Thymus (tissue), 11 donors: ENCODE measurements around the gene ADSS1. TPM values are rescaled to one million over a fixed set of nuclear protein-coding genes. Genes with fewer than 3 reads are reported as not detected.

Experiments
- DNase-seq, 9 donors: peaks; one replicate each; pipeline ENCODE4 v3.0.0-alpha.2; 2013; ENCODE audit warnings: low spot score in 9 of 9, low read depth in 6 of 9, missing footprints in 1 of 9
- H3K27ac ChIP-seq, 2 donors: one replicate each; pipeline ENCODE4 v1.5.1; 2013; ENCODE audit warnings: control low read depth in 1 of 2, low read depth in 1 of 2, low read length in 1 of 2, mild to moderate bottlenecking in 1 of 2, moderate library complexity in 1 of 2
- H3K27me3 ChIP-seq, 2 donors: one replicate each; pipeline ENCODE4 v1.5.1; 2013; ENCODE audit warnings: low read length in 1 of 2; ENCODE audit not compliant: control insufficient read depth in 2 of 2, insufficient read depth in 1 of 2
- H3K36me3 ChIP-seq, 2 donors: one replicate each; pipeline ENCODE4 v1.5.1; 2013; ENCODE audit warnings: low read length in 1 of 2, mild to moderate bottlenecking in 1 of 2, moderate library complexity in 1 of 2; ENCODE audit not compliant: control insufficient read depth in 2 of 2, insufficient read depth in 2 of 2
- H3K4me1 ChIP-seq, 2 donors: one replicate each; pipeline ENCODE4 v1.5.1; 2013; ENCODE audit warnings: low read length in 2 of 2; ENCODE audit not compliant: control insufficient read depth in 2 of 2, insufficient read depth in 2 of 2
- H3K4me3 ChIP-seq, 2 donors: one replicate each; pipeline ENCODE4 v1.5.1; 2013; ENCODE audit warnings: low read length in 2 of 2, control low read depth in 1 of 2, mild to moderate bottlenecking in 1 of 2
- H3K9me3 ChIP-seq, 2 donors: one replicate each; pipeline ENCODE4 v1.5.1; 2013; ENCODE audit warnings: low read length in 1 of 2, mild to moderate bottlenecking in 1 of 2; ENCODE audit not compliant: control insufficient read depth in 2 of 2, insufficient read depth in 1 of 2
- WGBS: extraction: QIAGEN DNeasy Blood & Tissue Kit; methylation state at CpG from one replicate; pipeline ENCODE4 v1.1.7; 2013; 5-methylcytosine and 5-hydroxymethylcytosine counted together
- polyA plus RNA-seq: library from polyadenylated mRNA; stranded (reverse); fragments of 200-250 nt; gene quantifications from one replicate; pipeline ENCODE4 v1.2.3, GENCODE V29; 2013
- total RNA-seq: library from RNA; stranded (reverse); fragments of 120-200 nt; gene quantifications from one replicate; pipeline ENCODE4 v1.2.4, GENCODE V29; 2013
- donor health status: healthy.

Gene ADSS1
- total and polyA plus RNA-seq, 2 donors = 2.5 to 4.0 TPM

DNA sequence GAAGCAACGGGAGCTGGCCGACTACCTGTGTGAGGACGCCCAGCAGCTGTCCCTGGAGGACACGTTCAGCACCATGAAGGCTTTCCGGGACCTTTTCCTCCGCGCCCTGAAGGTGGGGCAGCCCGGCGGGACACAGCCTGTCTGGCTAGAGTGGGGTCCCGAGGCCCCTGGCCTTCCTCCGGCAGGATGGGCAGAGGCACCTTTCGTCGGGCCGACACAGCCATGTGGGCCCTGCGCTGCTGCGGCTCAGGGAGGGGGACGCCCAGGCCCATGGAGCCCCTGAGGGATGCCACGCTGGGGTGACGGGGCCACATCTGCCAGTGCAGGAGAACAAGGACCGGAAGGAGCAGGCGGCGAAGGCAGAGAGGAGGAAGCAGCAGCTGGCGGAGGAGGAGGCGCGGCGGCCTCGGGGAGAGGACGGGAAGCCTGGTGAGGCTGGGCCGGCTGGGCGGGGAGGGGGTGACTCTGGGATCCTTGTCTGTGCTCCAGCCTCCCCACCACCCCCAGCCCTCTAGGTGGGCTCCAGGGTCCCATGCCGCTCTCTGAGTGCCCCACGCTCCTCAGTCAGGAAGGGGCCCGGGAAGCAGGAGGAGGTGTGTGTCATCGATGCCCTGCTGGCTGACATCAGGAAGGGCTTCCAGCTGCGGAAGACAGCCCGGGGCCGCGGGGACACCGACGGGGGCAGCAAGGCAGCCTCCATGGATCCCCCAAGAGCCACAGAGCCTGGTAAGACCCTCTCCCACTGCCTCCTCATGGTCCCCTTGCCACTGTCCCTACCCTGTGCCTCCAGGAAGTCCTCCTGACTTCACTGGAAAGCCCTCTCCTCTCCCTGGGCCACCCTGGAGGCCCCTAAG is 10.9 kb upstream of the ADSS1 start:
- Histone ChIP-seq H3K9me3 (peaks cover 0 to 2% of the 10 kb centered on the region in 2 donors), H3K4me3 (no peak overlapping the region), H3K4me1 (peaks cover 0 to 7% of the 10 kb centered on the region in 2 donors), H3K27me3 (no peaks in the 10 kb centered on the region), H3K27ac (no peak overlapping the region), H3K36me3 (peaks cover 29 to 40% of the 10 kb centered on the region in 2 donors)
- WGBS = 80% methylated on average over 40 of the region's 40 CpGs
- DNase-seq = no peak

DNA sequence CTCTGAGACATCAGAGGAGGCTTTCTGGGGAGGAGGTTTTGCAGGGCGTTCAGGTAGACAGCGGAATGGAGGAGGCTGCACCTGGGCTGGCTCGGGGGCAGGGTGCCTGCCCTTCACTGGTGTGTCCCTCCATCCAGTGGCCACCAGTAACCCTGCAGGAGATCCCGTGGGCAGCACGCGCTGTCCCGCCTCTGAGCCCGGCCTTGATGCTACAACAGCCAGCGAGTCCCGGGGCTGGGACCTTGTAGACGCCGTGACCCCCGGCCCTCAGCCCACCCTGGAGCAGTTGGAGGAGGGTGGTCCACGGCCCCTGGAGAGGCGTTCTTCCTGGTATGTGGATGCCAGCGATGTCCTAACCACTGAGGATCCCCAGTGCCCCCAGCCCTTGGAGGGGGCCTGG is 10.0 kb upstream of the ADSS1 start:
- H3K4me3 ChIP-seq = no peak overlapping the region
- H3K27ac ChIP-seq = no peak overlapping the region
- H3K36me3 ChIP-seq = peaks cover 32 to 44% of the 10 kb centered on the region in 2 donors
- WGBS = 95% methylated on average over 16 of the region's 16 CpGs
- H3K4me1 ChIP-seq = peaks cover 0 to 4% of the 10 kb centered on the region in 2 donors
- no peak for DNase-seq
- H3K9me3 ChIP-seq = no peaks in the 10 kb centered on the region
- no peaks in the 10 kb centered on the region for H3K27me3 ChIP-seq

GRCh38 chr14:104714681-104715080 is 9.3 kb upstream of the ADSS1 start:
- no peak for DNase-seq
- H3K36me3 ChIP-seq = peaks cover 37 to 49% of the 10 kb centered on the region in 2 donors
- no peak overlapping the region for H3K27ac ChIP-seq
- 99% methylated on average over 31 of the region's 31 CpGs for WGBS
- H3K9me3 ChIP-seq = no peaks in the 10 kb centered on the region
- peaks cover 0 to 4% of the 10 kb centered on the region in 2 donors for H3K4me1 ChIP-seq
- H3K4me3 ChIP-seq = no peak overlapping the region
- H3K27me3 ChIP-seq = no peaks in the 10 kb centered on the region

GRCh38 chr14:104715416-104715815 is 8.6 kb upstream of the ADSS1 start:
- peaks cover 0 to 4% of the 10 kb centered on the region in 2 donors for H3K4me1 ChIP-seq
- no peak overlapping the region for H3K4me3 ChIP-seq
- no peaks in the 10 kb centered on the region for H3K27me3 ChIP-seq
- WGBS = 97% methylated on average over 18 of the region's 18 CpGs
- no peak for DNase-seq
- H3K27ac ChIP-seq = no peak overlapping the region
- H3K9me3 ChIP-seq = no peaks in the 10 kb centered on the region
- H3K36me3 ChIP-seq = peaks cover 37 to 44% of the 10 kb centered on the region in 2 donors

DNA sequence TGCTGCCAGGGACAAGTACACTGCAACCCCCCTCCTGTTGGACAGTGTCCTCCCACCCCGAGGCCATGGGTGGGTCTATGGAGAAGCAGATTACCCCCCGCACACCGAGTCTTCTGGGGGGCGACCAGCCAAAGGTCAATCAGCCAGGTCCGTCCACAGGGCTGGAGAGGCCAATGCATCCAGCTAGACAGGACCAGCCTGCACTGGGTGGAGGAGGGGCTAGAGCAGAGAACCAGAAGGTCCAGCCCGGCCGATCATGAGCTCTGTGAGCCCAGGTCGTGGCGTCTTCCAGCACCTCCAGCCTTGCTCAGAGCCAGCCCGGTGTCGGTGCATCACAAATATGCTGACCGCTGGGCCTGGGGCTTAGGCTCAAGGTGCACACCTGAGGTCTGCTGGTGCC is 8.2 kb upstream of the ADSS1 start:
- peaks cover 0 to 4% of the 10 kb centered on the region in 2 donors for H3K4me1 ChIP-seq
- no peaks in the 10 kb centered on the region for H3K9me3 ChIP-seq
- 96% methylated on average over 12 of the region's 12 CpGs for WGBS
- no peak overlapping the region for H3K27ac ChIP-seq
- DNase-seq = no peak
- no peaks in the 10 kb centered on the region for H3K27me3 ChIP-seq
- no peak overlapping the region for H3K4me3 ChIP-seq
- peaks cover 34 to 40% of the 10 kb centered on the region in 2 donors for H3K36me3 ChIP-seq

DNA sequence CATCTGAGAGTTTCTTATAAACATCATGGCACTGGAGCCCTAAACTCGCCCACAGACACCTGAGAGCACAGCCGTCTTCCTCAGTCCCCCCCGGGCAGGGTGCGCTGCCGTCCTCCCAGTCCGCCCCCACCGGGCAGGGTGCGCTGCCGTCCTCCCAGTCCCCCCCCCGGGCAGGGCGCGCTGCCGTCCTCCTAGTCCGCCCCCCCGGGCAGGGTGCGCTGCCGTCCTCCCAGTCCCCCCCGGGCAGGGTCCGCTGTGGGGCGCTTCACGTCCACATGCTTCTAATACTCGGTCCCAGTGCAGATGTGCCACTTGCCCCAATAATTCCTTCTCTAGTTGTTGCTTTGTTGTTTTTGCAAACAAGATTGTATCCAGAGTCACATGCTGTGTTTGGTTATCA is 6.9 kb upstream of the ADSS1 start:
- Histone ChIP-seq H3K27ac (no peak overlapping the region), H3K4me3 (no peak overlapping the region), H3K27me3 (no peaks in the 10 kb centered on the region), H3K9me3 (no peaks in the 10 kb centered on the region), H3K36me3 (peaks cover 28 to 34% of the 10 kb centered on the region in 2 donors), H3K4me1 (peaks cover 0 to 4% of the 10 kb centered on the region in 2 donors)
- WGBS = 97% methylated on average over 22 of the region's 22 CpGs
- DNase-seq = no peak

DNA sequence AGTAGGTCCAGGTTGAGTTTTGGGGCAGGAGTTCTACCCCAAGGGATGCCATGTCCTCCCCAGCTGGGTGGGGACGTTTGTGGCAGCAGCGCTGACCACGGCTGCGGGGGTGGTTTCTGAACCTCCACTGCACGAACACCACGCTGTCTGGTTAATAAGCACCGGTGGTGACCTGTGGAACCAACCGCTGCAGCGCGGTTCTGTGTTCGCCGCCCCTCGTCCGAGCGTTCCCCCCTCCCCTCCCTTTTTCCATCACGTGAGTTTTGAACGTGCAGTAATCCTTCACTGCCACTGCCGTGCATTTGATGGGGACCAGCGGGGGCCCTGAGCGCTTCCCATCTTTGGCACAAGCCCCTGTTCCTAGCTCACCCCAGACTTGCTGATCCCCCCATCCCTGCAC is 6.4 kb upstream of the ADSS1 start:
- 92% methylated on average over 20 of the region's 20 CpGs for WGBS
- Histone ChIP-seq H3K4me3 (no peak overlapping the region), H3K27me3 (no peaks in the 10 kb centered on the region), H3K36me3 (peaks cover 25 to 30% of the 10 kb centered on the region in 2 donors), H3K27ac (no peak overlapping the region), H3K4me1 (peaks cover 0 to 3% of the 10 kb centered on the region in 2 donors), H3K9me3 (no peaks in the 10 kb centered on the region)
- no peak for DNase-seq

GRCh38 chr14:104718147-104718546 is 5.9 kb upstream of the ADSS1 start:
- H3K27me3 ChIP-seq = no peaks in the 10 kb centered on the region
- peaks cover 22 to 28% of the 10 kb centered on the region in 2 donors for H3K36me3 ChIP-seq
- DNase-seq = no peak
- H3K9me3 ChIP-seq = no peaks in the 10 kb centered on the region
- no peak overlapping the region for H3K27ac ChIP-seq
- no peak overlapping the region for H3K4me3 ChIP-seq
- WGBS = 95% methylated on average over 10 of the region's 10 CpGs
- H3K4me1 ChIP-seq = no peaks in the 10 kb centered on the region

DNA sequence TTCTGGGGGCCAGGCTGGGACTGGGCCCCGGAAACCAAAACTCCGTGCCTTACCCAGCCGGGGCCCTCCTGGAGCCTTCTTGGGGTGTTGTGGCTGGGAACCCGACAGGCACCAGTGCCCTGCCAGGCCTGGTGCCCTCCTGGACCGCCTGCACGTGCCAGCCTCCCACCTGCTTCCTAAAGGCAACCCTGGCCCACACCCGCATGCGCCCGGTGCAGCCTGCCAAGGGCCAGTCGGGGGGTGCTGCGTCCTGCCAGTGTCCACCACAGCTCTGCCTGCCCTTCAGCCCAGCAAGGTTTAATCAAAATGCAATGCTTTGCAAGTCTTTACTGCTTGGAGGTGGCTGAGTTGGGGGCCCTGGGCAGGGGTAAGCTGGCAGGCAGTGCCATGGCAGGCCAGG is 5.2 kb upstream of the ADSS1 start:
- Histone ChIP-seq H3K9me3 (no peaks in the 10 kb centered on the region), H3K36me3 (peaks cover 17 to 28% of the 10 kb centered on the region in 2 donors), H3K27me3 (peaks cover 3 to 6% of the 10 kb centered on the region in 2 donors), H3K4me1 (peaks cover 0 to 3% of the 10 kb centered on the region in 2 donors), H3K4me3 (no peak overlapping the region), H3K27ac (no peak overlapping the region)
- 97% methylated on average over 11 of the region's 11 CpGs for WGBS
- no peak for DNase-seq
